Measurements from ENCODE around the gene OBSCN.

GRCh38 chr1:228376651-228377631 is 169.1 kb downstream of the OBSCN start:
- TF ChIP-seq CTCF (conservative IDR thresholded peaks at IDR 0.05) (no peak), ZFX (IDR thresholded peaks at IDR 0.05) (no peak)

Data from C4-2B (cell line).